Osteocyte (in vitro differentiated cells): ENCODE measurements around the gene STARD13. TPM values are rescaled to one million over a fixed set of nuclear protein-coding genes. Genes with fewer than 3 reads are reported as not detected.
A peak's percentile ranks its signal among the peaks of the same experiment; 100 is the strongest.

ENCODE experiments used
- DNase-seq: peaks from one replicate; pipeline ENCODE4 v3.0.0; 2021; ENCODE audit warnings: mixed read lengths; ENCODE audit not compliant: unreplicated experiment; ENCODE audit errors: extremely low spot score
- H3K27ac Mint-ChIP-seq: one replicate; pipeline ENCODE4 v1.8.0; 2021; ENCODE audit warnings: mild to moderate bottlenecking, mixed read lengths; ENCODE audit not compliant: unreplicated experiment
- H3K27me3 Mint-ChIP-seq: one replicate; pipeline ENCODE4 v1.8.0; 2021; ENCODE audit warnings: mixed read lengths; ENCODE audit not compliant: unreplicated experiment
- H3K36me3 Mint-ChIP-seq: one replicate; pipeline ENCODE4 v1.8.0; 2021; ENCODE audit warnings: mixed read lengths; ENCODE audit not compliant: unreplicated experiment
- H3K4me1 Mint-ChIP-seq: one replicate; pipeline ENCODE4 v1.8.0; 2021; ENCODE audit warnings: mixed read lengths; ENCODE audit not compliant: unreplicated experiment
- H3K4me3 Mint-ChIP-seq: one replicate; pipeline ENCODE4 v1.8.0; 2021; ENCODE audit warnings: mild to moderate bottlenecking, moderate library complexity, mixed read lengths; ENCODE audit not compliant: unreplicated experiment
- H3K9me3 Mint-ChIP-seq: one replicate; pipeline ENCODE4 v1.8.0; 2021; ENCODE audit warnings: mixed read lengths; ENCODE audit not compliant: unreplicated experiment
- CTCF ChIP-seq: fragments of 200-600 bp; sonication (generic); IDR thresholded peaks from 2 replicates; pipeline ENCODE4 v1.5.0; 2021; ENCODE audit warnings: antibody characterized with exemption, mild to moderate bottlenecking, moderate library complexity
- total RNA-seq: library from RNA; stranded (reverse); gene quantifications from 2 replicates; pipeline ENCODE4 v1.2.1, GENCODE V29; 2021

The STARD13 gene
- total RNA-seq, 1 donor from 2014 or later, result 72.0 TPM

GRCh38 chr13:33129094-33129832 is 156.3 kb downstream of the STARD13 start:
- no peaks in the 10 kb centered on the region for H3K27me3 Mint-ChIP-seq
- no peak for TF ChIP-seq CTCF
- peaks cover 65% of the 10 kb centered on the region for H3K4me1 Mint-ChIP-seq

GRCh38 chr13:33128134-33128533 is 157.4 kb downstream of the STARD13 start:
- Mint-ChIP-seq H3K27ac (peak overlapping the region; percentile 86), H3K27me3 (no peaks in the 10 kb centered on the region), H3K4me1 (peaks cover 64% of the 10 kb centered on the region), H3K36me3 (peaks cover 57% of the 10 kb centered on the region), H3K4me3 (no peak overlapping the region), H3K9me3 (no peaks in the 10 kb centered on the region)
- no peak for TF ChIP-seq CTCF
- no peak for DNase-seq

More at GRCh38 chr13:33129094-33129832, 156.3 kb downstream of the STARD13 start:
- H3K36me3 Mint-ChIP-seq, result peaks cover 57% of the 10 kb centered on the region
- DNase-seq, result no peak
- H3K27ac Mint-ChIP-seq, result no peak overlapping the region
- H3K4me3 Mint-ChIP-seq, result no peak overlapping the region
- no peaks in the 10 kb centered on the region for H3K9me3 Mint-ChIP-seq

DNA sequence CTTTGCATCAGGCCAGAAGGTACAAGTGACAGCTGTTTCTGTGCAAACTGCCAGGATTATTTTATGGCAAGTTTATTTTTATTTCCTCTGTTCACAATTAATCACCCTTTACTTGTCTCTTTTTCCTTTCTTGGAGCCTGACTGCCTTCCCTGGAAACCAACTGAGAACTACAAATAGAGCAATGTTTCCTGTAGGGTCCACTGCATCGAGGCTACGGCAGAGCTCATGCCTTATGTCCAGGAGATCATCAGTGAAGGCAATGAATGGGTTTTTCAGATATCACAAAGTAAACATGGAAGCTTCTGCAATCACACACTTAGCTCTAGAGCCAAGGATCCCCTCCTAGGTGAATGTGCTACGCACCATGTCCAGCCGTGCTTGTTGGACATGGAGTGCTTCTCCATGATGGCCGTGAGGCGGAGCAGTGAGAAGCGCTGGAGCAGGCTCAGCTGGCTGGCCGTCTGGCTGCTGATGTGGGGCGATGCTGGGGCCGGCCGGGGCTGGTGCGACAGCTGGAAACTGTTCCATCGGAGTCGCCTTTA is 158.5 kb downstream of the STARD13 start:
- Mint-ChIP-seq H3K4me3 (no peak overlapping the region), H3K27me3 (no peaks in the 10 kb centered on the region), H3K27ac (peak overlapping the region; percentile 86), H3K4me1 (peaks cover 59% of the 10 kb centered on the region), H3K9me3 (no peaks in the 10 kb centered on the region), H3K36me3 (peaks cover 61% of the 10 kb centered on the region)
- no peak for DNase-seq
- no peak for TF ChIP-seq CTCF

GRCh38 chr13:33125821-33126570 is 159.6 kb downstream of the STARD13 start:
- peaks cover 53% of the 10 kb centered on the region for H3K36me3 Mint-ChIP-seq
- H3K4me3 Mint-ChIP-seq, result no peak overlapping the region
- H3K27me3 Mint-ChIP-seq, result no peaks in the 10 kb centered on the region
- no peak for TF ChIP-seq CTCF
- H3K9me3 Mint-ChIP-seq, result no peaks in the 10 kb centered on the region
- peaks cover 53% of the 10 kb centered on the region for H3K4me1 Mint-ChIP-seq
- DNase-seq, result no peak
- H3K27ac Mint-ChIP-seq, result peak overlapping the region; percentile 86
